Erythroblast (primary cell): ENCODE data around the gene SIRT4.

ENCODE experiments used
- GATA1 ChIP-seq: IDR thresholded peaks from 2 replicates; pipeline ENCODE4 v1.6.1; 2011; ENCODE audit warnings: low read depth, mild to moderate bottlenecking, control low read depth, low read length, moderate library complexity
- POLR2A ChIP-seq: IDR thresholded peaks from 2 replicates; pipeline ENCODE4 v1.6.1; 2011; ENCODE audit warnings: mild to moderate bottlenecking, low read length

DNA sequence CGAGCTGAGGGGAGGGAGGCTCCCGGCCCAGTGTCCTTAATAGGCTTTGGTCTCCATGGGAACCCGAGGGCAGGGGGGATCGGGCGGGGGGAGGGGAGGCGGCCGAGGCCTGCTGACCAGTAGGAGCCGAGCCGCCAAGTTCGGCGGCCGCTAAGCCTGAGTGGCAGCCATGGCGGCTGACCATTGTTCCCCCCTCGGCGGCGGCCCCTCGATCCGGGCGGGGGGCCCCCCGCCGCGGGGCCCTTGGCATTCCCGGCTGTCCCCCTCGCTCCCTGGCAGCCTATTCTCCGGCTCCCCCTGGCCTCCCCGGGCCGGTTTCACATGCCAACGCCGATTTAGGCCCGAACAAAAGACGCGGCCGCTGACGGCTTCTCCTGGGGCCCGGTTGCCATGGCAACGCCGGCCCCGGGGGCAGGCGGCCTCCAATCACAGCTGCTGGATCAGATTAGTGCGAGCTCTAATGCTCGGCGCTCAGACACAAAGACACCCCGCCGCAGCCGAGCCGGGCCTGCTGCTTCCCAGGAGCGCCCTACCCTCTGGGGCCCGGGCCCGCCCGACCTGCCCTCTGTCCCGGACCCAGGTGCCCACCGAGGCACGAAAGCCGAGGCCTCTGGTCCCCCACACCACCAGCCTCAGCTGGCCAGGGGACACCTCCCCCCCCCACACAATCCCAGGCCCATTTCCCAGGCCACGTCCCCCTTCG is 59.5 kb downstream of the SIRT4 start:
- TF ChIP-seq POLR2A (no peak), GATA1 (no peak)
